ENCODE data around the gene CMPK2. TPM values are rescaled to one million over a fixed set of nuclear protein-coding genes. Genes with fewer than 3 reads are reported as not detected.

Gene CMPK2
- total and polyA plus RNA-seq, 4 donors: 5.7 to 14.8 (median 11.2) TPM

GRCh38 chr2:6872394-6872793, 6.7 kb upstream of the CMPK2 start:
- peaks cover 0 to 3% (median 0%) of the 10 kb centered on the region in 4 donors for H3K9me3 ChIP-seq (ENCODE audit: control insufficient read depth in 4 of 4, insufficient read depth in 3 of 4, low read length in 3 of 4)
- H3K9ac ChIP-seq (ENCODE audit: insufficient read depth in 1 of 2, low read length in 2 of 2): no peak overlapping the region
- H3K4me1 ChIP-seq (ENCODE audit: control insufficient read depth in 5 of 5, insufficient read depth in 5 of 5, low read length in 5 of 5): peaks cover 0 to 5% (median 3%) of the 10 kb centered on the region in 5 donors
- DNase-seq: no peak
- H3K4me3 ChIP-seq: no peak overlapping the region
- no peaks in the 10 kb centered on the region for H3K27me3 ChIP-seq (ENCODE audit: control insufficient read depth in 3 of 3, insufficient read depth in 3 of 3, low read length in 2 of 3)
- H3K36me3 ChIP-seq (ENCODE audit: control insufficient read depth in 4 of 4, insufficient read depth in 4 of 4, low read length in 4 of 4): peaks cover 0 to 3% (median 0%) of the 10 kb centered on the region in 4 donors
- no peak for ATAC-seq (ENCODE audit: insufficient read depth, low FRiP score)
- TF ChIP-seq, protein P1, sequence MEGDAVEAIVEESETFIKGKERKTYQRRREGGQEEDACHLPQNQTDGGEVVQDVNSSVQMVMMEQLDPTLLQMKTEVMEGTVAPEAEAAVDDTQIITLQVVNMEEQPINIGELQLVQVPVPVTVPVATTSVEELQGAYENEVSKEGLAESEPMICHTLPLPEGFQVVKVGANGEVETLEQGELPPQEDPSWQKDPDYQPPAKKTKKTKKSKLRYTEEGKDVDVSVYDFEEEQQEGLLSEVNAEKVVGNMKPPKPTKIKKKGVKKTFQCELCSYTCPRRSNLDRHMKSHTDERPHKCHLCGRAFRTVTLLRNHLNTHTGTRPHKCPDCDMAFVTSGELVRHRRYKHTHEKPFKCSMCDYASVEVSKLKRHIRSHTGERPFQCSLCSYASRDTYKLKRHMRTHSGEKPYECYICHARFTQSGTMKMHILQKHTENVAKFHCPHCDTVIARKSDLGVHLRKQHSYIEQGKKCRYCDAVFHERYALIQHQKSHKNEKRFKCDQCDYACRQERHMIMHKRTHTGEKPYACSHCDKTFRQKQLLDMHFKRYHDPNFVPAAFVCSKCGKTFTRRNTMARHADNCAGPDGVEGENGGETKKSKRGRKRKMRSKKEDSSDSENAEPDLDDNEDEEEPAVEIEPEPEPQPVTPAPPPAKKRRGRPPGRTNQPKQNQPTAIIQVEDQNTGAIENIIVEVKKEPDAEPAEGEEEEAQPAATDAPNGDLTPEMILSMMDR (IDR thresholded peaks at IDR 0.05; ENCODE audit: control extremely low read depth, extremely low read depth): no peak
- 53 to 82% methylated on average over 2 of the region's 2 CpGs for WGBS, 2 donors
- H3K27ac ChIP-seq (ENCODE audit: low read depth in 1 of 2, low read length in 1 of 2): no peak overlapping the region

GRCh38 chr2:6866982-6867381, 1.3 kb upstream of the CMPK2 start:
- DNase-seq (no peak), ATAC-seq (ENCODE audit: insufficient read depth, low FRiP score) (no peak)
- TF ChIP-seq, protein P1 (IDR thresholded peaks at IDR 0.05; ENCODE audit: control extremely low read depth, extremely low read depth): no peak
- Histone ChIP-seq H3K4me3 (no peak overlapping the region), H3K9ac (ENCODE audit: insufficient read depth in 1 of 2, low read length in 2 of 2) (no peak overlapping the region), H3K9me3 (ENCODE audit: control insufficient read depth in 4 of 4, insufficient read depth in 3 of 4, low read length in 3 of 4) (no peaks in the 10 kb centered on the region), H3K27ac (ENCODE audit: low read depth in 1 of 2, low read length in 1 of 2) (no peak overlapping the region), H3K4me1 (ENCODE audit: control insufficient read depth in 5 of 5, insufficient read depth in 5 of 5, low read length in 5 of 5) (peaks cover 0 to 11% (median 5%) of the 10 kb centered on the region in 5 donors), H3K36me3 (ENCODE audit: control insufficient read depth in 4 of 4, insufficient read depth in 4 of 4, low read length in 4 of 4) (peaks cover 0 to 3% (median 1%) of the 10 kb centered on the region in 4 donors), H3K27me3 (ENCODE audit: control insufficient read depth in 3 of 3, insufficient read depth in 3 of 3, low read length in 2 of 3) (no peaks in the 10 kb centered on the region)
- 82 to 86% methylated on average over 7 of the region's 7 CpGs for WGBS, 2 donors

GRCh38 chr2:6866275-6866671, 566 bp upstream of the CMPK2 start:
- Histone ChIP-seq H3K27me3 (ENCODE audit: control insufficient read depth in 3 of 3, insufficient read depth in 3 of 3, low read length in 2 of 3) (no peaks in the 10 kb centered on the region), H3K4me3 (peak overlapping the region; percentile 66), H3K9ac (ENCODE audit: insufficient read depth in 1 of 2, low read length in 2 of 2) (peak overlapping the region in 1 of 2 donors; percentile 61), H3K4me1 (ENCODE audit: control insufficient read depth in 5 of 5, insufficient read depth in 5 of 5, low read length in 5 of 5) (peaks cover 0 to 11% (median 5%) of the 10 kb centered on the region in 5 donors), H3K36me3 (ENCODE audit: control insufficient read depth in 4 of 4, insufficient read depth in 4 of 4, low read length in 4 of 4) (peaks cover 0 to 3% (median 1%) of the 10 kb centered on the region in 4 donors), H3K27ac (ENCODE audit: low read depth in 1 of 2, low read length in 1 of 2) (peak overlapping the region; percentile 69 to 91), H3K9me3 (ENCODE audit: control insufficient read depth in 4 of 4, insufficient read depth in 3 of 4, low read length in 3 of 4) (no peaks in the 10 kb centered on the region)
- TF ChIP-seq, protein P1 (IDR thresholded peaks at IDR 0.05; ENCODE audit: control extremely low read depth, extremely low read depth): peak; percentile 17
- peak; percentile 49 for ATAC-seq (ENCODE audit: insufficient read depth, low FRiP score)
- WGBS, 2 donors: 4 to 6% methylated on average over 9 of the region's 9 CpGs
- DNase-seq: peak; percentile 47 to 76 (median 64)

- ATAC-seq (ENCODE audit: insufficient read depth, low FRiP score): no peak
- Histone ChIP-seq H3K9ac (ENCODE audit: insufficient read depth in 1 of 2, low read length in 2 of 2) (no peak overlapping the region), H3K4me1 (ENCODE audit: control insufficient read depth in 5 of 5, insufficient read depth in 5 of 5, low read length in 5 of 5) (peaks cover 0 to 11% (median 5%) of the 10 kb centered on the region in 5 donors), H3K27me3 (ENCODE audit: control insufficient read depth in 3 of 3, insufficient read depth in 3 of 3, low read length in 2 of 3) (no peaks in the 10 kb centered on the region), H3K9me3 (ENCODE audit: control insufficient read depth in 4 of 4, insufficient read depth in 3 of 4, low read length in 3 of 4) (no peaks in the 10 kb centered on the region), H3K36me3 (ENCODE audit: control insufficient read depth in 4 of 4, insufficient read depth in 4 of 4, low read length in 4 of 4) (peaks cover 0 to 5% (median 1%) of the 10 kb centered on the region in 4 donors), H3K4me3 (peak overlapping the region; percentile 66), H3K27ac (ENCODE audit: low read depth in 1 of 2, low read length in 1 of 2) (peak overlapping the region; percentile 89 to 91)
- TF ChIP-seq, protein P1 (IDR thresholded peaks at IDR 0.05; ENCODE audit: control extremely low read depth, extremely low read depth): no peak
- no peak for DNase-seq
- WGBS, 2 donors: 2% methylated on average over 21 to 37 of the region's 37 CpGs
Observed at GRCh38 chr2:6864923-6865345, 773 bp downstream of the CMPK2 start.
